Kidney (tissue), 14 donors: ENCODE results near the gene KLHL25. TPM values are rescaled to one million over a fixed set of nuclear protein-coding genes. Genes with fewer than 3 reads are reported as not detected.

Experiments used
- DNase-seq, 5 donors: peaks; one replicate each; pipeline ENCODE4 v3.0.0-alpha.2; 2013 to 2020
- FAIRE-seq: peaks from 2 replicates; lab custom pipeline; 2012; peaks lifted over from hg19 to GRCh38; lab: Jason Lieb, UNC
- H3K27ac ChIP-seq, 2 donors: one replicate each; pipeline ENCODE4 v1.7.0; 2013; ENCODE audit warnings: low read depth in 2 of 2, low read length in 2 of 2, inconsistent platforms in 1 of 2
- H3K27me3 ChIP-seq: one replicate; pipeline ENCODE4 v1.7.1; 2013; ENCODE audit warnings: low read length, inconsistent platforms; ENCODE audit not compliant: control insufficient read depth, insufficient read depth
- H3K36me3 ChIP-seq, 3 donors: one replicate each; pipeline versions ENCODE4 v1.7.0 to v1.7.1; 2013; ENCODE audit warnings: low read length in 3 of 3, control low read depth in 1 of 3, inconsistent platforms in 1 of 3; ENCODE audit not compliant: insufficient read depth in 3 of 3, control insufficient read depth in 2 of 3
- H3K4me1 ChIP-seq, 3 donors: one replicate each; pipeline versions ENCODE4 v1.7.0 to v1.7.1; 2013; ENCODE audit warnings: low read length in 3 of 3, inconsistent platforms in 1 of 3, low read depth in 1 of 3; ENCODE audit not compliant: control insufficient read depth in 2 of 3, insufficient read depth in 2 of 3
- H3K4me3 ChIP-seq, 3 donors: one replicate each; pipeline versions ENCODE4 v1.7.0 to v1.8.1; 2013; ENCODE audit warnings: low read length in 3 of 3, control low read depth in 1 of 3, inconsistent platforms in 1 of 3
- H3K9ac ChIP-seq, 3 donors: one replicate each; pipeline versions ENCODE4 v1.7.0 to v1.7.1; 2013; ENCODE audit warnings: low read length in 3 of 3, control low read depth in 1 of 3, inconsistent platforms in 1 of 3
- H3K9me3 ChIP-seq, 3 donors: one replicate each; pipeline versions ENCODE4 v1.7.0 to v1.7.1; 2013; ENCODE audit warnings: low read length in 3 of 3, control low read depth in 1 of 3, inconsistent platforms in 1 of 3; ENCODE audit not compliant: control insufficient read depth in 2 of 3, insufficient read depth in 1 of 3
- CTCF ChIP-seq: IDR thresholded peaks from 3 replicates; pipeline ENCODE4 v1.5.1; 2012; ENCODE audit warnings: mild to moderate bottlenecking, moderate library complexity, borderline replicate concordance; ENCODE audit not compliant: insufficient read depth; ENCODE audit errors: extremely low read depth
- intact Hi-C: fragments of 100-400 bp; cut with DNase I; formaldehyde crosslinking; loops from one replicate; pipeline ENCODE4 v1.11.1; 2022
- polyA plus RNA-seq: library from polyadenylated mRNA; stranded (reverse); fragments of 350-450 nt; fragmentation: Illumina TruSeq; extraction: RNeasy Lipid Tissue Mini Kit (QIAGEN cat#74804); gene quantifications from one replicate; pipeline ENCODE4 v1.2.3, GENCODE V29; 2014; ENCODE audit warnings: low read depth, low replicate concordance; ENCODE audit not compliant: insufficient read depth
- total RNA-seq: library from RNA; stranded (reverse); fragmentation: NEBNext Ultra II Directional; extraction: Animal tissue kit (Norgen Biotek cat#: 25700); gene quantifications from one replicate; pipeline ENCODE4 v1.2.1, GENCODE V29; 2021
- donor health status: control.
- donor health status: control.
- donor health status: control.
- donor health status: control.
- donor health status: control.
- donor health status: DM: yes; HTN: yes; CAD: no.
- donor health status: Normal renal cell carcinoma (clear cell type).

The KLHL25 gene
- total and polyA plus RNA-seq, 2 donors from 2014 or later, result 5.3 to 8.4 TPM

GRCh38 chr15:85837881-85838280 is 43.2 kb upstream of the KLHL25 start:
- H3K4me1 ChIP-seq, result peaks cover 0 to 6% (median 6%) of the 10 kb centered on the region in 3 donors
- H3K4me3 ChIP-seq, result no peak overlapping the region
- DNase-seq (no peak), FAIRE-seq (no peak)
- no peaks in the 10 kb centered on the region for H3K36me3 ChIP-seq
- H3K27me3 ChIP-seq, result no peaks in the 10 kb centered on the region
- no peak for TF ChIP-seq CTCF
- no peaks in the 10 kb centered on the region for H3K9me3 ChIP-seq
- intact Hi-C loops, result no loop called here
- no peak overlapping the region for H3K27ac ChIP-seq
- H3K9ac ChIP-seq, result no peak overlapping the region

GRCh38 chr15:85837011-85837433 is 42.3 kb upstream of the KLHL25 start:
- no peaks in the 10 kb centered on the region for H3K36me3 ChIP-seq
- H3K9ac ChIP-seq, result no peak overlapping the region
- FAIRE-seq (no peak), DNase-seq (no peak)
- H3K4me3 ChIP-seq, result no peak overlapping the region
- no peaks in the 10 kb centered on the region for H3K9me3 ChIP-seq
- H3K4me1 ChIP-seq, result peaks cover 0 to 6% (median 6%) of the 10 kb centered on the region in 3 donors
- H3K27ac ChIP-seq, result no peak overlapping the region
- intact Hi-C loops, result no loop called here
- no peaks in the 10 kb centered on the region for H3K27me3 ChIP-seq
- no peak for TF ChIP-seq CTCF

- no peak for FAIRE-seq
- no peak overlapping the region for H3K9ac ChIP-seq
- H3K36me3 ChIP-seq, result no peaks in the 10 kb centered on the region
- no peaks in the 10 kb centered on the region for H3K4me1 ChIP-seq
- no peaks in the 10 kb centered on the region for H3K9me3 ChIP-seq
- H3K4me3 ChIP-seq, result no peak overlapping the region
- H3K27me3 ChIP-seq, result no peaks in the 10 kb centered on the region
- DNase-seq, result no peak
- intact Hi-C loops, result loop anchor here (5.0 kb wide), 1 partner anchor 102 kb away; no protein-coding TSS in a partner anchor
- no peak for TF ChIP-seq CTCF
- no peak overlapping the region for H3K27ac ChIP-seq
These were observed 39.9 kb upstream of the KLHL25 start for GRCh38 chr15:85834651-85835050.

- intact Hi-C loops, result loop anchor here (5.0 kb wide), 1 partner anchor 100 kb away; no protein-coding TSS in a partner anchor
- H3K4me3 ChIP-seq, result no peak overlapping the region
- FAIRE-seq, result no peak
These were observed 37.7 kb upstream of the KLHL25 start for GRCh38 chr15:85832394-85832793.

More at GRCh38 chr15:85832394-85832793, 37.7 kb upstream of the KLHL25 start:
- no peak overlapping the region for H3K9ac ChIP-seq
- H3K9me3 ChIP-seq, result no peaks in the 10 kb centered on the region
- H3K4me1 ChIP-seq, result no peaks in the 10 kb centered on the region
- H3K36me3 ChIP-seq, result no peaks in the 10 kb centered on the region
- no peak overlapping the region for H3K27ac ChIP-seq
- TF ChIP-seq CTCF, result no peak
- no peaks in the 10 kb centered on the region for H3K27me3 ChIP-seq
- no peak for DNase-seq
